ENCODE data around the gene PSMC1.

PSMC1 gene

DNA sequence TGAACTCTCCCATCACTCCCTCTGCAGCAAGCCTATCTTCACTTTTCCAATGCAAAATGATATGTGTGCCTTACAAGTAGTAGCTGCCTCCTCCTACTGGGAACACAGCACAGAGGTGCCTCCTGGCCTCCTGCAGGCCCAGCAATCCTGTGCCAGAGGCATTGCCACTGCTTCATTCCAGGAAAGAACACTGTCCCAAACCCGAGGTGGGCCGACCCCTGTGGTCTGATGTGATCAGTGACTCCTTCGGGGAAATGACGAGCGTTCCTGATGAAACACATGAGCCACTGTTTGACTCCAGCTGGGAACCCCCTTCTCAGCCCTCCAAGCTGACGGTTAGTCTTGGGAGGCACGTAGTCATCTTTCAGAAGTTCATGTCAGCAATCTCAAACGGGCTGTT is 19.5 kb downstream of the PSMC1 start:
- no peak for DNase-seq (ENCODE audit: low read depth in 1 of 2, low spot score in 1 of 2)

DNA sequence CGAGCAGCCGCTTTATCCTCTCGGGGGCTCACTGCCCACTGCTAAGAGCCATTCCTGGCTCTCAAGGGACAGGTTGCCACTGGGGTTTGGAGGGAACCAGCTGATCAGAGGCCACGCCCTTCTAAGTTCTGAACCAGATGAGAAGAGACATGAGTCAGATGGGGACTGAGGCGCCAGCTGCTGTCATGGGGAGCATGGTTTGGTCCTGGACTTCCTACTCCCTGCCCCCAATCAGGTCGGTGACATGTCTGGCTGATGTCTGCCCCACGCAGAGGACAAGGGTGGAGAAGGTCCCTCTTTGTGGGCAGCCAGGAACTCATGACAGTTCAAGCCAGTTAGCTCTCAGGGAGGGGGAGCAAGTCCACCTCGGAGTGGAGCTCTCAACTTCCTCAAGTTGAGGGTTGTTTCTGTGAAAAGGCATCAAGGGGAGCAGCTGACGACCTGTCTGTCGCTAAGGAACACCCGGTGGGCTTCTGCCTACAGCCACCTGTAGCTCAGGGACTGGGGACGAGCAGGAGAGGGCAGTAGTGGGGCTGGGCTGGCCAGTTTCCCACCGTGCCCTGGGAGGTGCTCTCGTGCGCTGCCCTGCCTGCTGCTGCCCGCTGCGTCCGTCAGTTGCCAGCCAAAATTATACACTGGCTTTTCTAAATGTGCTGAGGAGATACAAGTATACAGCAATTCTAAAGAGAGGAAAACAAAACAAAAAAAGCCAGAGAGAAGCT is 20.5 kb downstream of the PSMC1 start:
- no peak for DNase-seq (ENCODE audit: low read depth in 1 of 2, low spot score in 1 of 2)

DNA sequence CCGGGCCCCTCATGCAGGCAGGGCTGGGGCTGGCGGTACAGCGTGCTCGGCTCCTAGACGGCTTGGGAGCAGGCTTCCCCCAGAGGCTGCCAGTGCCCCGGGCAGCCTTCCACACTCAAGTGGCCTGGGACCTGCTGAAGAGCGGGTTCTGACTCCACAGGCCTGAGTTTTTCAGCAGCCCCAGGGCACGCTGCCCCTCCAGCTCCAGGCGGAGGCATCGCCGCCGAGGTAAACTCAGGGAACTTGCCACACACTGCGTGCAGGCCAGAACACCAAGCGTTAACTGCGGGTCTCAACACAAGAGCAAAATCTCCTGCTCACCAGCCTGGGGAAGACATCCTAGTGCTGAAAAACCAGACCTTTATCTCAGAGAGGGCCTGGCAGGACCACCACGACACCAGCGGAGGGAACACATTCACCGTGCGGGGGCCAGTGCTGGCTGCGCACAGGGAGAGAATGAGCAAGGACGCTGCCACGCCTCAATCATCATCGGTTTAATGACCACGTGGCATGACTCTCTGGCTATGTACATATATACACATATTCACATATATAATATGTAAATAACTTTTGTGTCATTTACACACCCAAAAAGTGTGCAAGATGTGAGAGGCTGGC is 21.3 kb downstream of the PSMC1 start:
- DNase-seq (ENCODE audit: low read depth in 1 of 2, low spot score in 1 of 2), result no peak

DNA sequence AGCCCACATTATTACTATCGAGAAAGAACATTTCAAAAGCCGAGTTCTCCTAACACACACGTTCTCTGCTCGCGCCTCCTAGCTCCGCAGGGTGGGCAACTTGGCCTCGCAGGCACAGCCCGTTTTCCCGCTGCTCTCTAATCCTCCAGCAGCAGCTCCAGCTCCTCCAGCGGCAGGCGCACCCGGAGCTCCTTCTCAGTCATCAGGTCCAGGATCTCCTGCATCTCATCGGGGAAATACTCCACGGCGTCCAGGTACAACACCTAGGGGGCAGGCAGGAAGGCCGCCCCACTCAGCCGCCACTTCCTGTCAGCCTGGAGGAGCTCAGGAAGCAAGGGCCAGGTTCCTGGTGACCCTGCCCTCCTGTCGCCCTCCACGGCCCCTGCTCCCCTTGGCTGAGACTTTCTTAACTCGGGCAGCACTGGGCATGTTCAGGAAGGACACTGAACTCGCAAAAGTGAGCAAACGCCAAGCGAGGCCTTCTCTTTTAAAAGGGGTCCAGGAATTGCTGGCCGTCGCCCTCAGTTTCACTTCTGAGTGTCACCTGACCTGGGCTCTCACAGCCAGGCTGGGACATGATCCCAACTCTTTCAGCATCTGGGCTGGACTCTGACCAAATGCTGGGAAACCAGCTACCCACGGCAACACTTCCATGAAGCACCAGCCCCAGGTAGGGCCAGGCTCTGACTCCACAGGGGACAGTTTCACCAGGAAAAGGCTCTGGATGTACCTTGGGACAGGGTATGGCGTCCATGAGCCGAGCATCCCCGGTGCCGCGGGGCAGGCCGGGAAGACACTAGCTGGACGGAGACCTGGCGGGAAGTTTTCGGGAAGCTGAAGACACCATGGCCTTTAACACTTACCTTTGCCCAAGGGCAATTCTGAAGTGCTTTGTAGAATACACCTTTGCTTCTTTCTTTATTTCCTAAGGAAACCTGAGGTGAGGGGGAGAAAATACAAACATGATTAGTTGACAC is 22.1 kb downstream of the PSMC1 start:
- no peak for DNase-seq (ENCODE audit: low read depth in 1 of 2, low spot score in 1 of 2)

DNA sequence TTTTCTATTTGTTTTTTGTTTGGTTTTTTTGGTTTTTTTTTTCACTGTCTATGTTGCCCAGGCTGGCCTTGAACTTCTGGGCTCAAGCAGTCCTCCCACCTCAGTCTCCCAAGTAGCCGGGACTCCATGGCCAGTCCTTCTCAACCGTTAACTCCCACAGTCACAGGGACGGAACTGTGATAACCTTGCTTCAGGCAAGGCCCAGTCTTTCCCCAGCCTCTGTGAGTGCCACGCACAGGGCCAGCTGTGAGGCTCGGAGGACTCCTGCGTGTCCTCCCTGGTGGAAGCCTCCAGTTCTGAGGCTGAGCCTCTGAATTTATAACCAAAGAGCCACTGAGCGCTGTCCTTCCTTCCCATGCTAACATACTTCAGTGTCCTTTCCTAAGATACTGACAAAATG is 23.7 kb downstream of the PSMC1 start:
- no peak for DNase-seq (ENCODE audit: low read depth in 1 of 2, low spot score in 1 of 2)

DNA sequence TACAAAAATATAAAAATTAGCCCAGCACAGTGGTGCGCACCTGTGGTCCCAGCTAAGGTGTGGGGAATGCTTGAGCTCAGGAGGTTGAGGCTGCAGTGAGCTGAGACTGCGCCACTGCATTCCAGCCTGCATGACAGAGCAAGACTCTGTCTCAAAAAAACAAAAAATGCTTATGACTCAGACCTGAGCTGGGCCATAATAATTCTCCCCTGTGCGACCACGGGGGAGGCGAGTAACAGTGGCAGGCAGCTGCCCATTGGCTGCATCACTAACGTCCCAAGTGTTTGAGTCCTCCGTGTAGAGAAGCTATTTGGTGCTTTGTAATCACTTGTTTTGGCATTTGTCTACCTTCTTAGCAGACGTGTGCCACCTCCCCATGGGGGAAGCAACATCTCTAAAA is 24.9 kb downstream of the PSMC1 start:
- no peak for DNase-seq (ENCODE audit: low read depth in 1 of 2, low spot score in 1 of 2)

DNA sequence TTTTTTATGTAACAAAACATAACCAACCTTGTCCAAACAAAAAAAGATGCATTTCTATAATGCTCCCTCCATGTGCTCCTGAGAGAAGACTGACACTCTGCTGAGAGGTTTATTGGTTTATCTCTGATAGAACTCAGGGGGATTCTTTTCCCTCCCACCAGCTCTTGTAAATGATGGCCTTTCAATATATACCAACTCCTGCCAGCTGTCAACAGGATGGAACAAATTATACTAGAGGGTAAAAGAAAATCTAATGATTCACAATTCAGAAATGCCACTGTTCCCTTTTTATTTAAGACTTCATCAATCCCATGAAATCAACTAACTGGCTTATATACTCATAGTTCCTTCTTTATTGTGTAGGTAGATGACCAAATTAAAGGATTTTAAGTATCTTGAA is 25.4 kb downstream of the PSMC1 start:
- DNase-seq (ENCODE audit: low read depth in 1 of 2, low spot score in 1 of 2), result no peak

DNA sequence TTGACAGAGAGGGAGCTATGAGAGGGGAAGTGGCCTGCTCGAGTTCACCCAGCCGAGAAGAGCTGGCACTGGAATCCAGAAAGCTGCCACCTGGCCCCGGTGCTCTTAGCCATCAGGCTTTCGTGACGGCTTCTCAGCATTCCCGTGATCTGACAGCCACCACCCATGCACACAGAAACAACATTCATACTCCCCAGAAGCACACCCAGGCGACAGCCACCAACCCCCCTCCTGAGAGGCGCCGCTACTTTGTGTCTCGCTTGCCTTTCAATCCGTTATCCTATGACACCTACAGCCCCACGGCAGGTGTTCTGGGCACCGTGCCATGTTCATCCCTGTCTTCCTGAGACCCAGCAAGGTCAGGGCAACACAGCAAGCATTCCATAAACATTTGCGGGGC is 31.4 kb downstream of the PSMC1 start:
- no peak for DNase-seq (ENCODE audit: low read depth in 1 of 2, low spot score in 1 of 2)

DNA sequence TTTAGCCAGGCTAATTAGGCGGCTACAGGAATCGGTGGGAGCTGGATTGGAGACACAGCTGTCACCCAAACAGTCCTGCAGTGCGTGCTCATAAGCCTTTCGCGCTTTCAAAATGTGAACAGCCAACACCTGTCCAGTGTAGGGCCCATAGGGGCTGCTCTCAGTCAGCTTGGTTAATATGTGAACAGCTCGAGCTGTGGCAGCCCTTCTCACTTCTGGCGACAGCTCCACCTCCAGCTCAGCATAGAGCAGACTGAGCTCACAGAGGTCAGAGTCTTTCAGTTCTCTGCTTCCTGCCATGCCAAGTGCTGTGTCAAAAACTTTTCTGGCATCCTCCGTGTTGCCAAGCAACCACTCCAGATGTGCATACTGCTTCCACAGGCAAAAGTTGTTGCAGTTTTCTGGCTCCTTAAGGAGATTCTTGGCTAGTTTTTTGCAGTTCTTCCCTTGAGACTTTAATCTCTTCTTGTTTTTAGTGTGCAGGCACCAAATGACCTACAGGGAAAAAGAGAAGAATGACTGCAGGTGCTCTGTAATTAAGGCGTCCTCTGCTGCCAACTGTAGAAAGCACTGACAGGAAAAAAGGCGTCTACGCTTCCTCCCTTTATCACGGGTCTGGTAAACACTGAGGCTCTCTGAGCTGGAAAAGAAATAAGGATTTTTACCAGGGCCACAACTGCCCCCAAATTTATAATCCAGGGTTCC is 32.5 kb downstream of the PSMC1 start:
- no peak for DNase-seq (ENCODE audit: low read depth in 1 of 2, low spot score in 1 of 2)

DNA sequence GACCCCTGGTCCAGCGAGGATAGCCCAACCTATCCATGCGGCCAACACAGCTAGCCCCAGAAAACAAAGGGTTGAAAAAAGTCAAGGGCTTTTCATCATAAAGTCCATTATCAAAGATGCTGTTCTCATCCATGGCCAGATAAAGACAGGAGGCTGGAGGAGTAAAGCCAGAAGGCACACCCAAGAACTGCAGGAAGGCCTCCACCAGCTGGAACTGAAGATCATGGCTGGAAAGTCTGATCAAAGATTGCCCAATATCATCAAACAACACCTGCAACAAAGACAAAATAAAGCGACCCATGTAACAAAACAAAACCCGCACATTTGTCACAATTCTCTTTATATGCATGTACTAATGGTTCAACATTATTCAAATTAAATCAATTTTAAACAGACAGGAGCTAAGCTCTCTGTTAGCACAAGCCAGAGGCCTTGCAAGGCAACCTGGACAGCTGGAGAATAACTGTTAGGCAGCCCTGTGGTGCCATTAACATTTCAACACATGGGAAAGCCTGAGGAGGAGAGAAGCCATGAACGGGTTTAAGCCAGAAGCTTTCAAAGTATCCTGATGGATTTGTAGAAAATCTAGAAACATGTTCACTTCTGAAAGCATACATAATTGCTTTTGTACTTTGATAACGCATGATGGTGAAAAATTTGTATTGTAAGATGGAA is 34.1 kb downstream of the PSMC1 start:
- no peak for DNase-seq (ENCODE audit: low read depth in 1 of 2, low spot score in 1 of 2)

DNA sequence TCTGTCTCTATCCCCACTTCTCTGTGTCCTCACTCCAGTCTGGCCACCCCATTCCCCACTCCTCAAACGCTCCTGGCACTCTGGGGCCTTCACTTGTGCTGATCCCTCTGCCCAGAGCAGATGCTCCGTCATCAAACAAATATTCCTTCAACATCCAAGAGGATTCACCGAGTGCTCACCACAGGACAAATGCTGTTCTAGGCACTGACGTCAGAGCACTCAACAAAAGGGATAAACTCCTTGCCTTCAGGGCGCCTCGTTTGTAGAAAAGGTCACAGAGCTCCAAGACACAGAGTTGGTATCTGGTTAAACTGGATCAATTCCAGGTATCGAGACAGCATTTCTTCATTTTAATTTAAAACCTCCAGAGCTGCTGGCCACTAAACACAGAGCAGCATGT is 35.3 kb downstream of the PSMC1 start:
- DNase-seq (ENCODE audit: low read depth in 1 of 2, low spot score in 1 of 2), result no peak

DNA sequence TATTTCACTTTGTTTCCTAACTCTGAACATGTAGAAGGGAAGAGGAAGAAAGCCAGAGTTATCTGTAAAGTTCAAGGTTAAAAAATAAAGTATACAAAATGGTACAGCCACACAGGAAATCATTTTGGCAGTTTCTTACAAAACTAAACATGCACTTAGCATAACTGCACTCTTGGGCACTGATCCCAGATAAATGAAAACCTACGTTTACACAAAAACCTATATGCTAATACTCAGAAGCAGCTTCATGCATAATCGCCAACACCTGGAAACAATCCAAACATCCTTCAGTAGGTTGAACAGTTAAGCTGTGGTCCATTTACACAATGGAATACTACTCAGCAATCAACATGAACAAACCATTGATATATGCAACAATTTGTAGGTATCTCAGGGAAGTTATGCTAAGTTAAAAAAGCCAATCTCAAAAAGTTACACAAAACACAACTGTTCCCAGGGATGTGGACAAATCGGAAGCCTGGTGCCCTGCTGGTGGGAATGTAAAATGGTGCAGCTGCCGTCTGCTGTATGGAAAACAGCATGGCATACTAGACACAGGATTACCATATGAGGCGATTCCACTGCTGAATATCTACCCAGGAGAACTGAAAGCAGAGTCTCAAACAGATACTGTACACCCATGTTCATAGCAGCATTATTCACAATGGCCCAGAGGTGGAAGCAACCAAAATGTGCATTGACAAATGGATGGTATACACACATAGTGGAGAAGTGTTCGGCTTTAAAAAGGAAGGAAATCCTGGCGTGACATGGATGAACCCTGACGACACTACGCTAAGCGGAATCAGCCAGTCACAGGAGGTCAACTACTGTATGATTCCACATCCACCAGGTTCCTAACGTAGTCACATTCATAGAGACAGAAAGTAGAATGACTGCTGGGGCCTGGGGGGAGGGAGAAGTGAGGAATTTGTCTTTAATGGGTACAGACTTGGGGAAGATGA is 37.7 kb downstream of the PSMC1 start:
- DNase-seq (ENCODE audit: low read depth in 1 of 2, low spot score in 1 of 2), result no peak

DNA sequence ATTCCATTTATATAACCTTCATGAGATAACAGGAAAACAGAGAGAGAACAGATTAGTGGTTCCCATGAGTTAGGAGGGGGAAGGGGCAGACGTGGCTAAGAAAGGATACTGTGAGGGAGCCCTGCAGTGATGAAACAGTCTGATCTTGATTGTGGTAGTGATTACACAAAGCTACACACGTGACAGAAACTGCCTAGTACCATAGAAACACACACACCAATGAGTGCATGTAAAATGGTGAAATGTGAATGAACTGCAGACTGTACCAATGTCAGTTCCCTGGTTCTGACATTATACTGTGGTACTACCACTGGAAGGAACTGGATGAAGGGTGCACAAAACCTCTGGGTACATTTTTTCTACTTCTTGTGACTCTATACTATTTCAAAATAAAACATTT is 38.5 kb downstream of the PSMC1 start:
- no peak for DNase-seq (ENCODE audit: low read depth in 1 of 2, low spot score in 1 of 2)

DNA sequence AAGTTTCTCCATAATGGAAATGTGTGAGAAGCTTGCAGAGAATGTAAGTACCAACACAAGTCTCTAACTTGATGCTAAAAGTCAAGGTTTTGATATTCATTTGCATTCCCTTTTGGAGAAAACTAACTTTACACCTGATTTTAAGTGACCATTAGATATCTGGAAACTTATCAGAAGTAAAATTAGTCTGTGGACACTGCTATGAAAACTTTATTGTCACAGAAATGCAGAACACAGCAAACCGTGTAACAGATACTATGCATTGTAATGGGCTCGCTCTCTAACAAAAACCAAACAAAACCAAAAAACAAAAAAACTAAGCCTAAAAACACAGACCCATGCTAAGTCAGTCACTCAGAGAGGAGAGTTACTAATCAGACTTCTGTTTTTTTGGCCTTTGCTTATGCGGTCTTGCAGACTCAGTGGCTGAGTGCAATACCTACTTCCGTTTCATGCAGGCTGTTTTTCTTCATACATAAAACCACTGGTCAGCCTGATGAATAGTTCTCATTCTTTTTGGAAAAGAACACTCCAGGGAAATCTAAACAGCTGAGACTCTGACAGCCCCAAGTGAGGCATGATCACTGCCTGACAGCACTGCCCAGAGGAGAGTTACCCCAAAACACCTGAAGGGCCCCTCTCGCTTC is 39.6 kb downstream of the PSMC1 start:
- DNase-seq (ENCODE audit: low read depth in 1 of 2, low spot score in 1 of 2), result no peak

DNA sequence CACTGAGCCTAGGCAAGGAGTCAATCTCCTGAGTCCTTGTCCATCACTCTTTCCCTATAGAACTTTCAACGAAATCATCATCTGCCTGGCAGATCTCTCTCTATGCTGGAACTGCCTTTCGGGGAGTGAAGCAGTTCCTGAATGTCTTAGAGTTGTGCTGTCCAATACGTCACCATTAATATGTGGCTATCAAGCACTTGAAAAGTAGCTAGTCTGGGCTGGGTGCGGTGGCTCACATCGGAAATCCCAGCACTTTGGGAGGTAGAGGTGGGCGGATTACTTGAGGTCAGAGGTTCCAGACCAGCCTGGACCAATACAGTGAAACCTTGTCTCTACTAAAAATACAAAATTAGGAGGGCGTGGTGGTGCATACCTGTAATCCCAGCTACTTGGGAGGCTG is 40.3 kb downstream of the PSMC1 start:
- DNase-seq (ENCODE audit: low read depth in 1 of 2, low spot score in 1 of 2), result no peak

DNA sequence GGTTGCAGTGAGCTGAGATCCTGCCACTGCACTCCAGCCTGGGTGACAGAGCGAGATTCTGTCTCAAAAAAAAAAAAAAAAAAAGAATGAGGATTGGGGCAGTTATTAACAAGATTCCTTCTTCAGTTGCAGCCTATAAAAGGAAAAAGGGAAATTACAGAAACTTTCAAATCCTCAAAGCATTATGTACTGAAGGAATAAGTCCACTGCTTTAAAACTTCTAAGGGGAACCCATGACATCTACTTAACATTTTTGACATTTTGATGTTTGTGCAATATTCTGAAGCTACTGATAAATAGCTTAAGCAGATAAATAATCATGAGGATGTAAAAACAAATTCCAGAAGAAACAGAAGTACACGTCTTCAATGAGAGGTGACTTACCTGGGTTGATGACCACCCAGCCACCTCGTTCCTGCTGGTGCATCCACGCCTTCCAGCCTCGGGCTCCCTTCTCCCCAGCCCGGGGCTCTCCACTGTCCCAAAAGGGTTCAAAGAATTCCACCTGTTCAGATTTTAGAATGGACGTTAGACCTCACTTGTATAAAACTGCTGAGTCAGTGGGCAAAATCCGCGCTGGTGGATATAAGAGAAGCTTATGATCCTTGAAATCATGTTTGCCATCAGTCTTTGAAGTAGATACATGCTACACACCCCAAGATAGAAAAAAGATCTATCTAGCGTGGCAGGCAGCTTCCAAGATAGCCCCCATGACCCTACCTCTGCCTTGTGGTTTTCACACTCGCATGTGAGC is 41.7 kb downstream of the PSMC1 start:
- DNase-seq (ENCODE audit: low read depth in 1 of 2, low spot score in 1 of 2), result no peak

DNA sequence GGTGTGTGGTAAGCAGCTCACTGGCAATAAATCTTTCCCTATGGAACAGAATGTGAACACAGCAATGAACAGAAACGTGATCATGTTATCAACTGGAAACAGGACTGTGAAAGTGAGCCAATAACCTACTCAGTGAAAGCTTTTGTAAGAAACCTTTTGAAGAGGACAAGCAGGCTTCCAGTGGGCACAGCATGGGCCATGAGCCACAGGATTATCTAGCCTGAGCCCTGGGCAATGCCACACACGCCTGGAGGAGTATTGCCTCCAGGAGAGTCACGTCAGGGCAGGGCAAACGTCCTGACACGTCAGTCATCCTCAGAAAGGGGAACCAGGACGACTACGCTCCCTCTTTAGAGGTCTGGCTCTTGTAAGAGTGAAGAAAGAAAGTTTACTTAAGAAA is 43.1 kb downstream of the PSMC1 start:
- DNase-seq (ENCODE audit: low read depth in 1 of 2, low spot score in 1 of 2), result no peak

DNA sequence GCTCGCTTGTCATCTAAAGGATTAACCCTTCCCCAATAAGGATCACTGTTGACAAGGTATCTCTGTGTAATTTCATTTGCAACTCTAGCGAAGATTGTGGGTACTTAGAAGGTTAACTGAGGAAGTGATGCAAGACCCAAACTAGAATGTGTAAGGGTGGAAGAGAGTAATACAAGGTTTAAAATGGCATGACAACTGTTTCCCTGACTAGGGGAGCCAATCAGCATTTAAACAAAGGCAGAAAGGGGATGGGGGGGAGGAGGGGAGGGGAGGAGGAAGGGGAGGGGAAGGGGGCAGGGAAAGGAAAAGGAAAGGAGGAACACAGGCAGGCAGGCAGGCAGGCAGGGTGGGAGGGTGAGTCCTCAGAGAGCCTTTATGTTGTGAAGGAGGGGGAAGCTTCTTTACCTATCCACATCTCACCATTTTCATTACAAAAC is 44.3 kb downstream of the PSMC1 start:
- DNase-seq (ENCODE audit: low read depth in 1 of 2, low spot score in 1 of 2), result no peak
